Amygdala (tissue), 56 donors: Measurements from ENCODE around the gene CHMP5.

Source experiments
- DNase-seq, 56 donors: peaks; one replicate each; lab custom pipeline; 2025; lab: John Stamatoyannopoulos, UW

The CHMP5 gene

DNA sequence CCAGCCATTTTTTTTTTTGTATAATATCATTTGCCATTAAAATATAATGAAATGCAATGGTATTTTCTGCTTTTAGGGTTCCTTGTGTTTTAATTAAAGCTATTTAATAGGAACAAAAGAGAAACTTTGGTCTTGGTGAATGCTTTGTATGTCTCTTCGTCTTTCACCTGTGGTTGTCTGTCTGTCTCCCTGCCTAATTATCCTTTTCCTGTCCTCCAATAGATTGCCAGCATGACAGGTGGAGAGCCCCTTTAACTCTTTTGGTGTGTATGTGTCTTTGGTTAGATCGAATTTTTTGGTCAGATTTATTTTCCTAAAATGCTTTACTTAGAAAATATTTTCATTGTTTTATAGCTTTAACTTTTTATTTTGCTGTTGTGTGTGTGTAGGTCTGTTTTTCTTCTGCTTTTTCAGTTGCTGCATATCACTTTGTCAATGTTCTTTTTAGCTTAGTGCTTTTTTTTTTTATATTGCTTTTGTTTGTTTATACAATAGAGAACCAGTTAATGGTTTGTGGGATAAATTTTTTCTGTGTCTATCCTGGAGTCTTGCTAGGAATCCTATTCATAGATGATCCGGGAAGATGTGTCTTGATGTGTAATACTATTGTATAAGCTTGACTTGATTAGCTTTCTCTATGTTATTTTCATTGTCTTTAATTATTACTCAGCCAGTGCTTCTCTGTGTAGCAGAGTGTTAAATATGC lies 8.6 kb downstream of the CHMP5 start:
- no peak for DNase-seq

DNA sequence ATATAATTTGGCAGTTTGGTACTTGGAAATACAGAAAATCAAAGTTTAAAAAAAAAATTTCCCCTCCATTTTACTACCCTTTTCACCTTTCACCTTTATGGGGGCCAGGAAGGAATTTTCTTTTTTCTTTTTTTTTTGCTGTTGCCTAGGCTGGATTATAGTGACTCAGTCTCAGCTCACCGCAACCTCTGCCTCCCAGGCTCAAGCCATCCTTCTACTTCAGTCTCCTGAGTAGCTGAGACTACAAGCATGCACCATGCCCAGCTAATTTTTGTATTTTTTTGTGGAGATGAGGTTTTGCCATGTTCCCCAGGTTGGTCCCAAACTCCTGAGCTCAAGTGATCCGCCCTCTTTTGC lies 9.1 kb downstream of the CHMP5 start:
- no peak for DNase-seq

DNA sequence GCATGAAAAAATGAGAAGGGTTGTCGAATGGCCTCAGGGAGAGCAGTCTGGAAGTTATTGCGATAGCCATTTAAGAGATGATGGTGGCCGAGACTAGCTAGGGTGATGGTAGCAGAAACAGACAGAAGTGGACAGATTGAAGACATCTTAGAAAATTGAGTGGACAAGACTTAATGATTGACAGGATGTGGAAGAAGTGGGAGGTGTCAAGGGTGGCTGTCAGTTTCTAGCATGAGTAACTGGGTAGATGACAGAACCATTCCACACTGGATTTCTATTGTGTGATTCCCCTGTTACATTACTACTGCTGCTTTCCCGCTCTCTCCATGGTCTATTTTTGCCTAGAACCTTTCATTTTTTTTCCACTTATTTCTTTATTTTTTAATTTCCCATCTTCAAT lies 12.6 kb downstream of the CHMP5 start:
- no peak for DNase-seq

DNA sequence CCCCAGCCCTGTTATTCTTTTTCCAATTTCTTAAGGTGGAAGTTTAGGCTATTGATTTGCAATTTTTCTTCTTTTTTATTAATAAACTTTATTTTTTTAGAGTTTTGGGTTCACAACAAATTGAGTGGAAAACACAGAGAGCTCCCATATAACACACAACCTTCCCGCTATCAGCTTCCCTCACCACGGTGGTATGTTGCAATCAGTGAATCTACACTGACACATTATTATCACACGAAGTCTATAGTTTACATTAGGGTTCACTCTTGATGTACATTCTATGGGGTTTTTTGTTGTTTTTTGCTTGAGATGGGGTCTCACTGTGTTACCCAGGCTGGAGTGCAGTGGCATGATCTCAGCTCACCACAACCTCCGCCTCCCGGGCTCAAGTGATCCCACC lies 20.7 kb downstream of the CHMP5 start:
- DNase-seq = no peak

DNA sequence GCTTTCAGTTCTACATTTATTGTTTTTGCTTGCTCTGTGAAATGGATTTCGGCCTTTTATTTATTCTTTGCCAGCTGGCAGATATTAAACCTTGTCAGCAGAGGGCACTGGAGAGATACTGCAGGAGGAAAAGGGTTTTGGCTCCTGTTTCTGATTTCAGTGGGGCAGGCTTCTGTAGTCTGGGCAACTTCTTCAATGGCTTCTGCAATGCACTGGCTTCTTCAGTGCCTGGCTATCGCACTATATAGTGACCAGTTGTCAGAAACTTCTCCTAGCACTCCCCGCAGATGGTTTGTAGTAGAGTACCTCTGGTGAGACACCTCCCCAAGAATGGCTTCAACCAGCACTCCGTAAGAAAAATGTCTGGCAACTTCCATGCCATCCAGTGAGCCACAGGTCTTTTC lies 22.2 kb downstream of the CHMP5 start:
- peak in 22 of 56 donors; percentile 6 to 63 (median 20) for DNase-seq

DNA sequence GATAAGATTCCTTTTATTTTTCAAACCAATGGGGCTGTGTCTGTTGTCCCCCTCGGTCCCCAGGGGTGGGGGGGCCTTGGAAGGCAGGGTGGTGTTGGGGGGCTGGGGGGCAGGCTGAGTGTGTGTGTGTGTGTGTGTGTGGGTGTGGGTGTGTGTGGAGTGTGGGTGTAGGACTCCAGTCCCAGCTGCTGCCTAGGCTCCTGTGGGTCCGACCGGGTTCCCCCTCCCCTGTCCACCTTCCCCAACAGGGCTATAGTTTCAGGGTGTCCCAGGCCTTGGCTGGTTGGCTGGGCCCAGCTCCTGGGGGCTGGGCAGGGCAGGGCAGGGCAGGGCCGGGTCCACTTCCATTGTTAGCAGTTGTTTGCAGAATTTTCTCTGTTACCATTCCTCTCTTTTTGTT lies 23.4 kb downstream of the CHMP5 start:
- peak in 1 of 56 donors; percentile 2 for DNase-seq

DNA sequence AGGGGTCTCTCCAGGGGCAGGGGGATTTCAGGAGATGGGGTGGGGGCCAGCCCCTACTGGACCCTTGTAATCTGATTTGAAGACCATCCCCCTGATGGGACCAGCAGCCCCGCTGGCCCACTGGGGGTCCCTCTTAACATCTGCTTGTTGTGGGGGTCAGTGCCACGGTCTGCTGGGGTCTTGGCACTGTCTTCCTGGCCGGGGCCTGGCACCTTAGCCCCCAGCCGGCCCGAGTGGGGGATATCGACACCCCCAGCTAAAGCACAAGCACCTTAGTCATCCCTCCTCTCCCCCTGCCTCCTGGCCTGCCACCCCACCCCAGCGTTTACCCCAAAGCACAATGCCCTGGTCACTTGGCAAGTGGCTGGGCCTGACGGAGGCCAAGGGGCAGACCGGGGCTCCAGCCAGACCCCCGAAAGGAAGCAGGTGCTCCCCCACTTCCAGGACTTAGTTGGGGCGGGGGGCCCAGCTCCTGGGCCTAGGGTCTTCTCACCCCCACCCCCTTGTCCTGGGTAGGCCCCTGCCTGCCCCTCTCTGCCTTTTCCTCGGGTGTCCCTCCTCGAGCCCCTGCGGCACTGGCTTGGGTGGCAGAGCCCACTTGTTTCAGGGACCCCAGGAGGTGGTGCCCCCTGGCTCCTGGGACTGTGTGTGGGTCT lies 24.1 kb downstream of the CHMP5 start:
- DNase-seq = peak in 1 of 56 donors; percentile 18

DNA sequence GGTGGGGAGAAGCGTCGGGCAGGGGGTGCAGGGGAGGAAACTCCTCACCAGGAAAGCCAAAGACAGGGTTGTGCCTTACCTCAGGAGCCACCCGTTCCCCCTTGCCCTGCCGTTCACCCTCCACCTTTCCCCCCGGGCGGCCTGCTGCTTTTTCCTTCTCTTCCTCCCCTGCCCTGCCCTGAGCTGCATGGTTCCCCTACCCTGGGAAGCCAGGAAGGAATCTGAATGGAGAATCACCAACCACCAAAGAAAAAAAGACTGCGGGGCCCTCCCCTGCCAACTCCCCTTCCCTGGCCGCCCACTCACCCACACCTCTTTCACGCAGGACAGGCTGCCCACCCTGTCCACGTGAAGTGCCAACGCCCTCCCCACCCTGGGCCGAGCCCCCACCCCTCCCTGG lies 24.6 kb downstream of the CHMP5 start:
- DNase-seq = peak in 8 of 56 donors; percentile 1 to 42 (median 20)

DNA sequence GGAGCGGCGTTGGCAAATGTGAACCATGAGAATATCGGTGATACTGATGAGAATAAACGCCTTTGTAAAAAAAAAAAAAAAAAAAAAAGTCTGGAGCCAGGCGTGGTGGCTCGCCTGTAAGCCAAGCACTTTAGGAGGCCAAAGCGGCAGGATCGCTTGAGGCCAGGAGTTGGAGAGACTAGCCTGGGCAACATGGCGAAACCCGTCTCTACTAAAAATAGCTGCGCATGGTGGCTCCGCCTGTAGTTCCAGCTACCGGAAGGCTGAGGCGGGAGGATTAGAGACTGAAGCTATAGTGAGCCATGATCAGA lies 25.0 kb downstream of the CHMP5 start:
- peak in 1 of 56 donors; percentile 71 for DNase-seq

DNA sequence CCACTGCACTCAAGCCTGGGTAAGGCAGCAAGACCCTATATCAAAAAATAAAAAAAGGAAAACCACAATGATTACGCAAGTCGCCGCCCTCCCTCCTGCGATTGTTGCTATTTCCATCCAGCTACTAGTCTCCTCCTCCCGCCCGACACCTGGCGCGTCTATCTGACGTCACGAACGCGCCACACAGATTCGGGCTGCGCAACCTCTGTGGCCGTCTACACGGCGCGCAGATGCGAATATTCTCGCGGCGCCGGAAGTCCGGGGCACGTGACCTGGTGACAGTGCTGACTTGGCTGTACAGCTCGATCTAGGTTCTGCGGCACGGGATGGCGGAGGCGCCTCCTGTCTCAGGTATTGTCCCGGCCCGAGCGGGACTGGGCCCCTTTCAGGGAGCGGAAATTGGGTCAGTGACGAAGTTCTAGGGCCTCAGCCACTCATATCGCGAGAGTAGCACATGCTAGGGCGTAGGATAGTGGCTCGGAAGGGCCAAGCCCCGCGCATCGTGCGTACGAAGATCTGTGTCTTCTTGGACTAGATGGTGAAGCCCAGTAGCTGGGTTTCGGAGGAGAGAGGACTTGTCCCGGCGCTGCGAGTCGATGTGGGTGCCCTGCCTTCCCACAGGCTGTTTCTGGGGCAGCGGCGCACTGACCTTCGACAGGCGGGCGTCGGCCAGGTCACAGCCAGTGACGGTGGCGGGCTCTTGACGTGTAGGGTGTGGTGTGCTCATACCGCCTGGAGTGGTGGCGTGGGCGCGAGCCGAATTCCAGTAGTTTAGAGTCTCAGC lies 25.6 kb downstream of the CHMP5 start, which contains the start of gene NFX1:
Gene NFX1, plus strand, starts transcription at position 270 of the 784 bp plus-strand sequence. Its CDS starts 57 bp downstream, at position 327.
- peak; percentile 76 to 98 (median 93) for DNase-seq

DNA sequence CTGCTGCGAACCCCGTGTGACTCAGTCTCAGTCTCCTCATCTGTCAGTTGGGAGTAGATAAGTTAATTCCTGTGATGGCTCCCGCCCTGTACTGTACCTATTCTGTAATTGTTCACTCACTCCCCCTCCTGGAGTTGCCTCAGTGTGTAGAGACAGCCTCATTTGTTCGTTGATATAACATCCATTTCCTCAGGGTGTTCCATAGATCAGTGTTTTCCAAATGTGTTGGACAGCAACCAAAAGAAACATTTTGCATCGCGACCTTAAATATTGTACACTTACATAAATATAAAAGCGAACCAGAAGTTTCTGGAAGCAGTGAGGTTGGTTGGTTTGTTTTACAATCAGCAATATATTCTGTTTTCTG lies 26.2 kb downstream of the CHMP5 start:
- peak in 1 of 56 donors; percentile 20 for DNase-seq

DNA sequence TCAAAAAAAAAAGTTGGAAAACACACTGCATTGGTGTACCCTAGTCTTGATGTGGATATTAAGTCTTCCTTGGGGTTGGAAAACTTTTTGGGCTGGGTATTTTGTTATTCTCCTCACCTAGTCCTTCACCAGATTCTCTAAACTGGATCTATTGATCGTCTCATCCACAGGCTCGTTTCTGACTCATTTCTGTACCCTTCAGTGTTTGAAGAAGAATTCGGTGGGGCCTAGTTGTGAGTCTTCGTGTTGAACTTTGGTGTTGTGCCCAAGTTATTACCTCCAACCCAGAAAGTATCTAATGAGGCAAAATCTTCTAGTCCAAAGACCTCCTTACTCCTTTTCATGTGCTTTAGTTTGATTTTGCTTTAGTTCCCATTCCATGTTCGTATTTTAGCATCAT lies 27.1 kb downstream of the CHMP5 start:
- no peak for DNase-seq

DNA sequence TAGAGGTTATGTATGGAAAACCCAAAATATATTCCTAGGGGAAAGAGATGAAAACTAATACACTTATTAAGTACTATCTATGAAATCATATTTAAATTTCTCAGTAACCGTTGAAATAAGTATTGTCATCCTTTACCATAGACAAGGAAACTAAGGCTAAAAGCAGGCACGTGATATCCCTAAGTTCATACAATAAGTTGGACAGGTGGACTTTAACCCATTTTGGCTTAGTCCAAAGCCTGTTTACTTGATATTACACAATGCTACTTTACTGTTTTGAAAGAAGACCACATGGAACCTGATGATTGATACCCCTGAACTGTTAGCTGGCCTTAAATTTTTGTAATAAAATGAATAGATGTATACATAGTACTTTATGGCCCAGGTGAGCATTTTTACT lies 28.9 kb downstream of the CHMP5 start:
- no peak for DNase-seq

DNA sequence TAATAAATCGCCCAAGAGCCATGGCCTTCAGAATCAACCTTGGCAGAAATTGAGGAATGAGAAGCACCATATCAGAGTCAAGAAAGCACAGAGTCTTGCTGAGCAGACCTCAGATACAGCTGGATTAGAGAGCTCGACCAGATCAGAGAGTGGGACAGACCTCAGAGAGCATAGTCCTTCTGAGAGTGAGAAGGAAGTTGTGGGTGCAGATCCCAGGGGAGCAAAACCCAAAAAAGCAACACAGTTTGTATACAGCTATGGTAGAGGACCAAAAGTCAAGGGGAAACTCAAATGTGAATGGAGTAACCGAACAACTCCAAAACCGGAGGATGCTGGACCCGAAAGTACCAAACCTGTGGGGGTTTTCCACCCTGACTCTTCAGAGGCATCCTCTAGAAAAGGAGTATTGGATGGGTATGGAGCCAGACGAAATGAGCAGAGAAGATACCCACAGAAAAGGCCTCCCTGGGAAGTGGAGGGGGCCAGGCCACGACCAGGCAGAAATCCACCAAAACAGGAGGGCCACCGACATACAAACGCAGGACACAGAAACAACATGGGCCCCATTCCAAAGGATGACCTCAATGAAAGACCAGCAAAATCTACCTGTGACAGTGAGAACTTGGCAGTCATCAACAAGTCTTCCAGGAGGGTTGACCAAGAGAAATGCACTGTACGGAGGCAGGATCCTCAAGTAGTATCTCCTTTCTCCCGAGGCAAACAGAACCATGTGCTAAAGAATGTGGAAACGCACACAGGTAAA lies 30.0 kb downstream of the CHMP5 start:
- no peak for DNase-seq

DNA sequence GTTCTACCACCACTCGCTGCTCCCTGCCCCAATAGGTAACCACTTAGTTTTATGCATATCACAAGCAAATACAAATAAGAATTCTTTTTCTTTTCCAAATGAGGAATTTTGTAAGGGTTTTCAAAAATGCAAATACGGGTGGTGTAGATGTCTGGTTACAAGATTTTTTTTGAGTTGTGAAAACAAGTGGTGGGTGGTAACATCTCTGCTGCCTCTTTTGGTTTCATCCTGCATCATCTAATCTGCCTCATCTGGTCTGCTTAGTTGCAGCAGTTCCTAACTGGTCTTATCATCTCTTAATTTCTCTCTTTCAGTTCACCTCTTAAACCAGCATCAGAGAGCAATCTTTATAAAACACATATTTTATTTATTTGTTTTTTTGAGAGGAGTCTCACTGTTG lies 30.7 kb downstream of the CHMP5 start:
- DNase-seq = no peak

DNA sequence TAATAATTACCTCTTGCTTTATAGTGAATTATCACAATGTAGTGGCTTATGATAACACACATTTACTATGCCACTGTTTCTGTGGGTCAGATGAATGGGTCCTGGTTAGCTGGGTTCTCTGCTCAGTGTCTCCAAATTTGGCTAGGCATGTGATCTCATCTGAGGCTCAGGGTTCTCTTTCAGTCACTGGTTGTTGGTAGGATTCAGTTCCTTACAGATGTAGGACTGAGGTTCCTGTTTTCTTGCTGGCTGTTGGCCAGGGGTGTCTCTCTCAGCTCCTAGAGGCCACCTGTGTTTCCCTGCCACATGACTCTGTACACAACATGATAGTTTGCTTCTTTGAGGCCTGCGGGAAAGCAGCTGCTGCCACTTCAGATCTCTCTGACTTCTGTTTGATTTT lies 32.6 kb downstream of the CHMP5 start:
- DNase-seq = peak in 25 of 56 donors; percentile 4 to 62 (median 17)

DNA sequence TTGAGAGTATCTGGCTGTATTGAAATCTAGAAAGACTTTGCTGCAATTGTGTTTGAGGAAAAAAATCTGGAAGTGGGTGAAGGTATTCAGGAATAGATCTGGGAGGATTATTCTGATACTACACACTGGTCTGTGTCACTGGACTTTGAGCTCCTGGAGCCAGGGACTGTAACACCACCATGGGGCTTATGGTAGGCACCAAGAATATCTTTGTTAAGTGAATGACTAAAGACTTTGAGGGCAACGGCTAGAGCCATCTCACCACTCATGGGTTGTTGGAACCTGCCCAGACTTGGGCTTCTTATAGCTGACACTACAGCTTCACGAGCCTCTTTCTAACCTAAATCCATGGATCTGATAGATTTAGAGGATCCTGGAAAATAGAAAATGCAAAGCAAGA lies 35.7 kb downstream of the CHMP5 start:
- DNase-seq = no peak

DNA sequence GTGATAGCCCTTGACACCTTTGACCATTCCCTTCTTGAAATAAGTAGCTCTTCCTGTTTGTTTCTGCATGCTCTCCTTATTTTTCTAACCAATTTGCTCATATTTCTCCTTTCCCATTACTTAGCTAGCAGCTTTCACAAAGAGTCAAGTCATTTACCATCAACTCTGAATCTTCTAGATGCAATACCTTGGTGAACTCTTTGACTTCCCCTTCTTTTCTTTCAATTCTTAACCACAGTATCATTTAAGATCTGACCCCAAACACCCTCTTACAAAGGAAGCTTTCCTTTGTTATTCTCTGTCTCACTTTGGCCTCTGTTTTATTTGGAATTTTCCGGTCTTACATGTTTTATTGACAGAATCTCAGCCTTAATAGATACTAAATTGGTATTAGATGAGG lies 39.5 kb downstream of the CHMP5 start:
- DNase-seq = no peak

DNA sequence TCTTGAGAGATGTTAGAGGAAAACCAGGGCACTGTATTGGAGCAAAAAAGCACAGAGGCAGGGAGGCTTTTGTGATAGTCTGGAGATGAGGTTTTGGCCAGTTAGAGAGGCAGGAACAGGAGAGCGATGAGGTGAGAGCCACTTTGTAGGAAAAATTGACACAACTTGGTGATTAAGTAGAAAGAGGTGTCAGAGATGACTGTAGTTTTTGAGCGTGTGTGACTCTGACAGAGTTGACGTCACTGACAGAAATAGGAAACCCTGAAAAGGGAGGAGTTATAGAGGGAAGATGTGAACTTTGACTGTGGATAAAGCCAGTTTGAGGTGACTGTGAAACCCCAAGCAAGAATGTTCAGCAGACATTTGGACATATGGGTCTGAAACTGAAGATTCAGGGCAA lies 41.2 kb downstream of the CHMP5 start:
- no peak for DNase-seq

DNA sequence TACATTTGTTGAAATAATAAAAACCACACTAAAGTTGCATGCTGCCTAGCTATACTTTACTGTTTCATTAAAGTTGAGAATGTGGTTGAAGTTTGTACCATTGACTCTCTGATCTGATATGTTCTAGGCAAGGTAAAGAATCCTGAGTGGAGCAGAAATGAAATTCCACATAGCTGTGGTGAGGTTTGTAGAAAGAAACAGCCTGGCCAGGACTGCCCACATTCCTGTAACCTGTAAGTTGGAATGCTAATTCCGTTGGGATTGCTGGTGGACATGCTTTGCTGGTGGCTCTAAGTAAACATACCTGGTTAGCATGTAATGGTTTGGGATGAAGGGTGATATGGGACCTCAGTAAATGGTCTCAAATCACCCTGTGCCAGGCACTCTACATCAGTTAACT lies 42.2 kb downstream of the CHMP5 start:
- no peak for DNase-seq

DNA sequence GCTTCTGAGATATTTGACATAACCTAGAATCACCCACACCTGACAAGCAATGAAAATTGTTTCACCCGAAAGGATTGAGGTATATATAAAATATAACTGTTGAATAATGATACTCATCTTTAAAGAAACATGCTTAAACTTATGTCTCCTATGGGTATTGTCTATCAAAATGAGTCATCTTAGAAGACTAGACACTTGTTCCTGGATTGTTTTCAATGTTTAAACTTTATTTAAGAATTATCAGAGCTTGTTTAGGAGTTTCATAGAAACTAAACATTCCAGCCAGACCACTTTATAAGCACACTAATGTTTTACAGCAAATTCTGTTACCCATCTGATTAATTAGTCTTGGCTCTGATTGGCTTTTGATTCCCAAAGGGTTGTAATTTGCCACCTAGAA lies 45.1 kb downstream of the CHMP5 start:
- DNase-seq = no peak
